Panc1 (cell line): Measurements from ENCODE around the gene MS4A5.

Experiments used
- CTCF ChIP-seq: fragments of 450-650 bp; IDR thresholded peaks from 2 replicates; pipeline ENCODE4 v1.5.1; 2017; ENCODE audit warnings: mild to moderate bottlenecking
- POLR2AphosphoS5 ChIP-seq: IDR thresholded peaks from 2 replicates; pipeline ENCODE4 v1.6.1; 2012; ENCODE audit warnings: mild to moderate bottlenecking, low read depth, low read length, moderate library complexity
- SIN3A ChIP-seq: IDR thresholded peaks from 2 replicates; pipeline ENCODE4 v1.6.1; 2012; ENCODE audit warnings: low read depth, mild to moderate bottlenecking, low read length, moderate library complexity, borderline replicate concordance; ENCODE audit not compliant: insufficient read depth
- TCF7L2 ChIP-seq: IDR thresholded peaks from 2 replicates; pipeline ENCODE4 v1.6.1; 2011; ENCODE audit warnings: mild to moderate bottlenecking, low read depth, low read length, inconsistent platforms

DNA sequence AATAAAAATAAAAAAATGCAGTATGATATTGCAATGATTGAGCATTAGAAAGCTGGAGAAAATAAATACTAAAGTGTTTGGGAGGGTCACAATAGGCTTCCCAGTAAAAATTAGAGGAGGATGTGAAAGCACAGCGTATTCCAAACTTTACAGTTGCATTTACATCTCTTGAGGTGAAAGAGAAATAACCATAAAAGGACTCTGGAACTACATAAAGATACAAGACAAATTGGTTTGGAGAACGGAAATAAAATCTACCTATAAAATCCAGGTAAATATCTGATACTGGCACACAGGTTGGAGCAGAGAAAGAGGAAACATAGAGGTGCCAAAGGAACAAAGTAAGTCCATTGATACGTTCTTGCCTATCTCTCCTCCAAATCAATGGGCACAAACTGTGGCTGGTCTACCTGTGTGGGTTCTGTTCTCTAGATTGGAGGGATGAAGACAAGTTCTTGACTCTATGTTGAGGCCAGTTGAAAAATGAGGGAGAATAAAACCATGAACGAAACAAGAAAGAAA lies 63.2 kb downstream of the MS4A5 start, which contains the start of gene MS4A12:
- no peak for TF ChIP-seq CTCF
- TF ChIP-seq TCF7L2: no peak
- no peak for TF ChIP-seq POLR2AphosphoS5
- no peak for TF ChIP-seq SIN3A
